ENCODE measurements around the gene DLL4.
"Not testable (repeated sequence)": the region's sequence is repeated elsewhere in the genome, so short reads cannot be mapped to it uniquely, and the experiment has no call there.

Gene DLL4

DNA sequence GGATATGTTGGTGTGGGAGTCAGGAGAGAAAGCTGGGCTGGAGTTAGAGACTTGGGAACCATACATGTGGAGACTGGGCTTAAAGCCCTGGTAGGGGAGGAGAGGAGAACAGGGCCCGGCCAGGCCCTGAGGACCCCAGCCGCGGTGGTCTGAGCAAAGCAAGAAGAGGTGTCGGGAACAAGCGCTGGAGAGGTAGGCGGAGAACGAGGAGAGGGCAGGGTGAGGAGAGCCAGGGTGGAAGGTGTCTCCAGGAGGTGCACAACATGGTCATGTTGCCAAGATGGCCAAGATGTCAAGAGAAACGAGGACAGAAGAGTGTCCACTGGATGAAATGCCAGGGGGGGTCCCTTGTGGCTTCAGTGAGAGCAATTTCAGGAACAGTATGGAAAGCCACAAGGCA is 29.6 kb downstream of the DLL4 start:
- no peak for DNase-seq (ENCODE audit: low read depth, low spot score)

GRCh38 chr15:40959331-40960141 is 30.4 kb downstream of the DLL4 start:
- DNase-seq (ENCODE audit: low read depth, low spot score) = no peak

DNA sequence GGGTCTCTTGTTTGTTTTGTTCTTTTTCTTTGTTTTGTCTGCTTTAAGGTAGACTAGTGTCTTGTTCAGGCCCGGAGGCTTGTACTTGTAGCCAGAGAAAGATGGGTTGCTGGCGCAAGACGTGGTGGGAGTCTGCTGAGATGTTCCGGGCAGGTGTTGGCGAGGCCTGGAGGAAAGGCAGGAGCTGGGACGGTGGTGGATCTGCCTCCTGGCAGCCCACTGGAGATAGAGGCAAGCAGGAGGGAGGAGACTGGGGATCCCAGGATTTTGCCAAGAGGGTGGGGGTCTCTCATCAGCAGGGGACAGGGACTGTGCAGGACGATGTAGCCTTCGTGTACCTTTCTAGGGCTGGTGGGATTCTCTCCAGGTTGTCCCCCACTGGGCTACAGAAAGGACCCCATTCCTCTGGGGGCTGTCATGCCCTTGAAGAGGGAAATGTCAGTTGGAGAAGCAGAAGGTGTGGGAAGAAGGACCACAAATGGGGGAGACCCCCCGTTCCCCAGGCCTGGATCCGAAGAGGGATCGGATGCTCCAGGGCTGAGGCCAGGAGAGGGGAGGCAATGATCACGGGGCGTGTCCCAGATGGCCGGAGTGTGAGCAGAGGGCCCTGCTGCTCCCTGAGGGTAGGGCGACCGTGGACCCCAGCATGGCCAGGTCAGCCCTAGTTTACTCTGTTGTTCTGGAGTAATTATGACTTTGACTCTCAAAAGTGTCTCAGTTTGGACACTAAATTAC is 31.2 kb downstream of the DLL4 start:
- no peak for DNase-seq (ENCODE audit: low read depth, low spot score)

- no peak for DNase-seq (ENCODE audit: low read depth, low spot score)
Observed at GRCh38 chr15:40960925-40961324, 31.8 kb downstream of the DLL4 start.

- not testable (repeated sequence) for DNase-seq (ENCODE audit: low read depth, low spot score)
Observed at GRCh38 chr15:40961740-40962139, 32.6 kb downstream of the DLL4 start.

GRCh38 chr15:40962317-40962716 is 33.2 kb downstream of the DLL4 start:
- not testable (repeated sequence) for DNase-seq (ENCODE audit: low read depth, low spot score)

- DNase-seq (ENCODE audit: low read depth, low spot score) = no peak
Observed at GRCh38 chr15:40963201-40963600, 34.1 kb downstream of the DLL4 start.

DNA sequence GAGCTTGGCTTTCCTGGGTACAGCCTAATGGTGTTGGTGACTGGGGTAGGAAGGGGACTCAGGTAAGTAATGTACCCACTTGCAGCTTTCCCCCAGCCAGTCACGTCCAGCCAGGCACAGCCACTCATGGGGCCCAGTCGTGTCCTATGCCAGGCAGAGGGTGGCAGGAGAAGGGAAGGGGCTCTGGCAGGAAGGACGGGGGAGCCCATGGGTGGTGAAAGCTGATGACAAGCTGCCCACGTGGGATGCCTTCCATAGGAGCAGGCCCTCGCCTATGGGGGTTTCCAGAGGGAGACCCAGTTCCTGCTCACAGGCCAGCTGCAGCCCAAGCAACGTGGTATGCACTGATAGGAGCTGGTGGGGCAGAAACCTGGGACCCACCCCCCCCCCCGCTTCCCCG is 34.9 kb downstream of the DLL4 start:
- DNase-seq (ENCODE audit: low read depth, low spot score) = no peak

DNA sequence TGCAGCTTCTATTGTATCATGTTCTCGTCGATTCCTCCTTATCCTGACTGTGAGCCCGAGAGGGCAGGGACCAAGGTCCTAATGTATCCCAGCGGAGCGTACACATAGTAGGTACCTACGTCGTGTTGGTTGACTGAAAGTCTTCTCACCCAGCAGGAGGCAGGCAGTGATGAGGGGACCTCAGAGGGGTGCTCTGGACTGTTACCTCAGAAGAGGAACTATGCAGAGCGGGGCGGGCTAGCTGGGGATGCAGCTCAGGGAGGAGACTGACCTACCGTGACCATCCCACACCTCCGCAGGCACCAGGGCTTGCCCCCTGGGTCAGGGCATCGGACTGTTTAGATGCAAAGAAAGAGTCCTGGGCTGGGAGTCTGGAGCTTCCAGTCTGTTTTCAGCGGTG is 35.5 kb downstream of the DLL4 start:
- no peak for DNase-seq (ENCODE audit: low read depth, low spot score)

DNA sequence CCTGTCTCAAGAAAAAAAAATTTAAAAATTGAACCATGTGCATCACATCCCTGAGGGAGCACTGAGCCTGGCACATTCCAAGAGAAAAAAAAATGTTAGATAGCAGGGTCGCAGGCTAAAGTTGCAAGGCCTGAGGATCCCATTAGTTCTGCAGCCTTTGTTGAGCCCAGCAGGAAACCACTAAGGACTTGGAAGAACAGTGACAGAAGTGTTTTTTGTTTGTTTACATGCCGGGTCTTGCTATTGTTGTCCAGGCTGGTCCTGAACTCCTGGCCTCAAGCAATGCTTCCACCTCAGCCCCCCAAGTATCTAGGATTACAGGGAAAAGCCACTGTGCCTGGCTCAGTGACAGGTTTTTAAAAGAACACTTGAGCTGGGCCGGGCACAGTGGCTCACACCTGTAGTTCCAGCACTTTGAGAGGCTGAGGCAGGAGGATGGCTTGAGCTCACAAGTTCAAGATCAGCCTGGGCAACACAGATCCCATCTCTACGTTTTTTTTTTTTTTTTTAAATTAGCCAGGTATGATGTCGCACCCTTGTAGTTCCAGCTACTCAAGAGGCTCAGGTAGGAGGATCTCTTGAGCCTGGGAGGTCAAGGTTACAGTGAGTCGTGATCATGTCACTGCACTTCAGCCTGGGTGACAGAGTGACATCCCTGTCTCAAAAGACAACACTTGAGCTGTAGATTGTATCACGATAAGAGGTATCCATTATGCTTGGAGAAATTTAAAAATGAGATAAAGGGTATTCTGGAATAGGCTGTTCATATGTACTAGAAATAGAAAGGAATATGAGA is 39.3 kb downstream of the DLL4 start:
- DNase-seq (ENCODE audit: low read depth, low spot score) = no peak

GRCh38 chr15:40969363-40969762 is 40.2 kb downstream of the DLL4 start:
- no peak for DNase-seq (ENCODE audit: low read depth, low spot score)

GRCh38 chr15:40974879-40975278 is 45.7 kb downstream of the DLL4 start:
- DNase-seq (ENCODE audit: low read depth, low spot score) = no peak

DNA sequence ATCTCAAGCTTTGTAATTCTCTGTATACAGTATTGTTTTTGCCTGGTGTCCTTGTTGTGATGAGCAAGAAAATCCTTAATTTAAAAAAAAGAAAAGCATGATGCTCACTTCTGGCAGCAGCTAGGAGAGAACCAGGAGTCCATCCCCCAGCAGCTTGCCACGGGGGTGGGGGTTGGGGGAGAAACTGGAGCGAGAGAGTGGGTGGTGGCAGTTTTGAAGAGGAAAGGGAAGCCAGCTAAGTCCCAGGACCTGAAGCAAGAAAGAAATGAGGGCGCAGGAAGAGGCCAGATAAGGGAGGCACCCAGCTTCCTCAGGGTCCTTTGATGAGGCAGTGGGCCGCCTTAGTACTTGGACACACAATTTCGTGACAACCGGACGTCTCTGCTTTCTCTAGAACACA is 47.7 kb downstream of the DLL4 start:
- no peak for DNase-seq (ENCODE audit: low read depth, low spot score)

DNA sequence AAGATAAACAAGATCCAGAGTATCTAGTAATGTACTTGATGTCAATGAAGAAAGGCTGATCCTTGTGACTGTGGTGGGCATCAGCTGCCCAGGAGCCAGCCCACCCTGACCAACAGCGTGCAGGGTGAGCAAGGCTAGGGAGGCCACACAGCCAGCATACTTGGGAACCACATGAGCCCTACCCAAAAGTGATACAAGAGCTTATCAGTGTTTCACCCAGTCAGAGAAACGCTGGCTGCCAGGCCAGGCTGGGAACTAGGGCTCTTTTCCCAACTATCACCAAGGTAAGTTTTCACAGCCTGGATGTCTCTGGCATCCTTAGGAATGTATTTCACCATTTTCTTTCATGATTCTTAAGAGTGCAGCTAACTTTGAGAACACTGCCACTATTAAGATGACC is 49.0 kb downstream of the DLL4 start:
- no peak for DNase-seq (ENCODE audit: low read depth, low spot score)

DNA sequence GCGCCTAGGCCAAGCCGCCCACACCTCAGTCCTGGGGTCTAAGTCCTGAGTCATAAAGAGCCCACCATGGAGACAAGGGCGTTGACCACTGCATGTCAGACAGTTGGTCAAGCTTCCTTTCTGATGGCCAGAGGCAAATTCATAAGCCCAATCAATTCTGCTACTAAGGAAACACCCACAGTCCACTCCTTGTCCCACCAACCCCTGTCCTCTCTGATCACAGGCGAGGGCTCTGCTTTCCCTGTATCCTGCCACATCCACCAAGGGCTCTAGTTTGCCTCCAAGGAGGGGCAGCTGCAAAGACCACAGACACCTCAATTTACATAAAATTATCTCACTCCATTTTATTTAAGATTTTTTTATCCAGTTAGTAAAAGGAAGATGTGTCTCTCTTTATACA is 49.4 kb downstream of the DLL4 start:
- DNase-seq (ENCODE audit: low read depth, low spot score) = no peak

DNA sequence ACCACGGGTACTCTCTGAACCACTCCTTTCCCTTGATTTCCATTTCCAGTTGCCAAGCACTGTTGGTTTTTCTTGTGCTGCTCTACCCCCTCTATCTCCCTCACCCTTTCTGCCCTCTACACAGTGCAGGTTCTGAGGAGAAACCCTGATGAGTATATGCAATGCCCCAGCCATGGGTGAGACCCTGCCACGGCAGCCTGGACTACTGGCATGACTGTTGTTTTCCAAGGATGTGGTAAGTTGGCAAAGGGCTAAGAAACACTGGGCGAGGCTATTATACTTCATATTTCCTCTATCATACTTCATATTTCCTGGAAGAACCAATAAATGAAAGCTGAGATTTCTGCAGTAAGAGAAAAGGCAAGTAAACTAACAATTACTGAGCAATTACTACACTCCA is 52.0 kb downstream of the DLL4 start:
- DNase-seq (ENCODE audit: low read depth, low spot score) = no peak

DNA sequence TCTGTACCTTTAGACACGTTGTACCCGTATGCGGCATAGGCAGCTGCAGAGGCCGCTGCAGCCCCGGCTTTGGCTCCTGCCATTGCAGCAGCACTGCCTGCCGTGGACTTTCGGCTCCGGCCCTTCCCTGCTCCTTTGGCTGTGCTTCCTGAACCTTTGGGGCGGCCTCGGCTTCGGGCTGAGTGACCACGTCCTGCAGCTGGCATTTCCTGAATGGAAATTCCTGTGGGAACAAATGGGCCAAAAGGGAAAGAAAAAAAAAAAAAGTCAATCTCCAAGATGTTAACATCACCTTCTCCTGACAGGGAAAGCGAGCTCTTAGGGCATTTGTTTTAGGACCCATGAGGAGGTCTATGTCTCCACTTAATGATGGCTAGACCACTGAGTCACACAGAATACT is 53.7 kb downstream of the DLL4 start:
- DNase-seq (ENCODE audit: low read depth, low spot score) = peak; percentile 81

GRCh38 chr15:40984406-40984805 is 55.3 kb downstream of the DLL4 start:
- DNase-seq (ENCODE audit: low read depth, low spot score) = no peak

DNA sequence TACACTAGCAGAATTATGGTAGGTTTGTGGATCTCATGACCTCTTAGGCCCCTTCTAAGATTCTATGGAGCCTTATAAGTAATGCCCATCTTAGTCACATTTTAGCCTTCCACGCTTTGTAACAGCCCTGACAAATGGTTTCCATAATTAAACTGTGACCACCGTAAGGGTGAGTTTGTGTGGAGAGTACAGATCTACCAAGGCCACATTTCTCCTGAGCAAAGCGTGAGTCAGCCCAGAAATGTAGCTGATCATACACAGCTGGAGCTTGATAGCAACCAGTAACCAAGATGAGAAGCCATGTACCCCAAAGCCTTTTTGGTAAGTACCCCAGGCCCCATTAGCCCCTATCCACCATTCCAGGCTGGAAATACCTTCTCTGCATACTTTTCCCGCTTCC is 55.8 kb downstream of the DLL4 start:
- DNase-seq (ENCODE audit: low read depth, low spot score) = peak; percentile 67

- peak; percentile 20 for DNase-seq (ENCODE audit: low read depth, low spot score)
Observed at GRCh38 chr15:40985541-40986330, 56.6 kb downstream of the DLL4 start.

DNA sequence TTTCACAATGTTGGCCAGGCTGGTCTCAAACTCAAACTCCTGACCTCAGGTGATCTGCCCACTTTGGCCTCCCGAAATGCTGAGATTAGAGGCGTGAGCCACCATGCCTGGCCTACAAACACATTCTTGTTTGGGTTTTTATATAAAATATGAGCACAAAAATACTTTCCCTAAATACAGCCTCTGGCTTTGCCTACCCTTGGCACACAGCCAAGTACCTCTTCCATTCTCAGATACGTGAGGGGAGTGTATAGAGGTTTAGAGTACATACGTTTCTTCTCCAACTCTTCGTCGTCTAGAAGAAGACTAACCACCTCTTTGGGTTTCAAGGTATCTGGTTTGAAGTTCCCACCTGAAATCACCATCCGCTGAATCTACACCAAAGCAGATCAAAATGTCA is 57.7 kb downstream of the DLL4 start:
- no peak for DNase-seq (ENCODE audit: low read depth, low spot score)

DNA sequence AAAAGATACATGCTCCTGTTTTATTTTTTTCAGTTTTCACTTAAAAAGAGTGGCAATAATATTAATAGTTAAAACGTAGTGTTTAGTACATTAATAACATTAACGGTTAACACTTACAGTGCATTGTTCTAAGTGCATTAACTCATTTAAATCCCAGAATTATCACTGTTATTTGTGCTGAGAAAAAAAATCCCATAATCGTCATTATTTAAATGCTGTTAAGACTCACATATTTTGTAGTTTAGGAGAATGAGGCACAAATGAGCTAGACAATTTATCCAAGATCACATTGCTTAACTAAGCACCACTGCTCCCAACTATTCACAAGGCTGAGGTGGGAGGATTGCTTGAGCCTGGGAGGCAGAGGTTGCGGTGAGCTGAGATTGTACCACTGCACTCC is 59.0 kb downstream of the DLL4 start:
- DNase-seq (ENCODE audit: low read depth, low spot score) = no peak
